Left ventricle myocardium inferior (tissue), 1 donor: ENCODE measurements around the gene GFRA1. TPM values are rescaled to one million over a fixed set of nuclear protein-coding genes. Genes with fewer than 3 reads are reported as not detected.

ENCODE experiments used
- DNase-seq: peaks from one replicate; pipeline ENCODE4 v3.0.0-alpha.2; 2020
- H3K27ac ChIP-seq: fragments of 200-600 bp; replicated peaks from 2 replicates; pipeline ENCODE4 v1.8.0; 2021
- H3K27me3 ChIP-seq: fragments of 200-600 bp; 2 replicates; pipeline ENCODE4 v1.8.0; 2021; ENCODE audit warnings: low read depth
- H3K36me3 ChIP-seq: fragments of 200-600 bp; 2 replicates; pipeline ENCODE4 v1.8.0; 2021
- H3K4me1 ChIP-seq: fragments of 200-600 bp; 2 replicates; pipeline ENCODE4 v1.8.0; 2021
- H3K4me3 ChIP-seq: fragments of 200-600 bp; 2 replicates; pipeline ENCODE4 v1.8.0; 2021; ENCODE audit warnings: mild to moderate bottlenecking, moderate library complexity
- H3K9me3 ChIP-seq: fragments of 200-600 bp; replicated peaks from 2 replicates; pipeline ENCODE4 v1.8.0; 2021
- CTCF ChIP-seq: fragments of 200-600 bp; IDR thresholded peaks from 2 replicates; pipeline ENCODE4 v1.8.0; 2021; ENCODE audit warnings: antibody characterized with exemption, mild to moderate bottlenecking, borderline replicate concordance
- intact Hi-C: fragments of 100-400 bp; cut with micrococcal nuclease; formaldehyde crosslinking; loops from one replicate; pipeline ENCODE4 v1.11.0; 2022
- long read RNA-seq: library from polyadenylated mRNA; unstranded; transcript quantifications from one replicate; pipeline ENCODE4 v2.0.0, GENCODE V29; 2021
- total RNA-seq: library from RNA; stranded (reverse); fragmentation: NEBNext Ultra II Directional; extraction: Animal tissue kit (Norgen Biotek cat#: 25700); gene quantifications from one replicate; pipeline ENCODE4 v1.2.1, GENCODE V29; 2021
- donor health status: DM: no; HTN: yes; CAD: no; lungs with severe emphysema.

The GFRA1 gene
- 5.1 TPM for total RNA-seq
- long read RNA-seq, partial matches to known transcripts, result 0 of 2 reads
- long read RNA-seq, other reads (novel, unspliced or antisense), result 2 of 2 reads

GRCh38 chr10:116272440-116273283, at the start of gene GFRA1:
Gene GFRA1, minus strand, starts transcription at chr10:116273206. Its CDS starts 1,177 bp downstream, at chr10:116272029.
- peaks cover 99% of the 10 kb centered on the region for H3K27me3 ChIP-seq
- peaks cover 40% of the 10 kb centered on the region for H3K4me1 ChIP-seq
- DNase-seq, result peak; percentile 27
- H3K27ac ChIP-seq, result peak within 1 kb of the TSS; percentile 60
- TF ChIP-seq CTCF, result no peak
- intact Hi-C loops, result no loop called here
- no peaks in the 10 kb centered on the region for H3K9me3 ChIP-seq
- no peaks in the 10 kb centered on the region for H3K36me3 ChIP-seq
- H3K4me3 ChIP-seq, result peak within 1 kb of the TSS; percentile 69

- TF ChIP-seq CTCF, result no peak
- H3K4me1 ChIP-seq, result no peaks in the 10 kb centered on the region
- intact Hi-C loops, result no loop called here
- no peak for DNase-seq
- no peak overlapping the region for H3K27ac ChIP-seq
- H3K27me3 ChIP-seq, result no peaks in the 10 kb centered on the region
- H3K9me3 ChIP-seq, result no peaks in the 10 kb centered on the region
- no peak overlapping the region for H3K4me3 ChIP-seq
- H3K36me3 ChIP-seq, result no peaks in the 10 kb centered on the region
Observed at GRCh38 chr10:116316503-116316902, 43.5 kb upstream of the GFRA1 start.

- Histone ChIP-seq H3K9me3 (no peaks in the 10 kb centered on the region), H3K27ac (no peak overlapping the region), H3K4me1 (no peaks in the 10 kb centered on the region), H3K4me3 (no peak overlapping the region), H3K36me3 (no peaks in the 10 kb centered on the region), H3K27me3 (no peaks in the 10 kb centered on the region)
- no peak for DNase-seq
- intact Hi-C loops, result no loop called here
- TF ChIP-seq CTCF, result no peak
Observed at GRCh38 chr10:116312548-116312947, 39.5 kb upstream of the GFRA1 start.

- no peak for TF ChIP-seq CTCF
- Histone ChIP-seq H3K4me1 (no peaks in the 10 kb centered on the region), H3K9me3 (no peaks in the 10 kb centered on the region), H3K27ac (no peak overlapping the region), H3K27me3 (no peaks in the 10 kb centered on the region), H3K4me3 (no peak overlapping the region), H3K36me3 (no peaks in the 10 kb centered on the region)
- DNase-seq, result no peak
- intact Hi-C loops, result no loop called here
Observed at GRCh38 chr10:116311706-116312490, 38.9 kb upstream of the GFRA1 start.

DNA sequence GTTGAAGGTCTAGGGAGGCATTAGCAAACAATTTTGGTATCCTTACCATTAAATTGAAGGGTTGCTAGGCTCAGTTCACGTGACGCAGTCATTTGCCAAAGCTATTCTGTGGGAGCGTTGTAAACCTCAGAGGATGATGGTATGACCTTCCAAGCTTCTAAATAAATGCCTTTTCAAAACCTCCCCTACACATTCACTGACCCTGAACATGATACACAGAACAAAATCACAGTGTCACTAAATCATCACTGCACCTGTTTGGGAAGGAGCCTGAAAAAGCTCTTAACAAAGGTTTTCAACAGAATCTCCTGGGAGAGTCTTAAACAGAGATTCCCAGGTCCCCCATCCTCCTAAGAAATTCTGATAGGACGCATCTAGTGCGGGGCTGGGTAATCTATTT, 38.0 kb upstream of the GFRA1 start:
- no peak overlapping the region for H3K4me3 ChIP-seq
- H3K9me3 ChIP-seq, result no peaks in the 10 kb centered on the region
- no peaks in the 10 kb centered on the region for H3K4me1 ChIP-seq
- no peaks in the 10 kb centered on the region for H3K36me3 ChIP-seq
- H3K27ac ChIP-seq, result no peak overlapping the region
- intact Hi-C loops, result no loop called here
- no peak for TF ChIP-seq CTCF
- DNase-seq, result no peak
- no peaks in the 10 kb centered on the region for H3K27me3 ChIP-seq
